Prostate gland (tissue), 2 donors: ENCODE measurements around the gene DRC3. TPM values are rescaled to one million over a fixed set of nuclear protein-coding genes. Genes with fewer than 3 reads are reported as not detected.

Experiments
- DNase-seq: peaks from one replicate; pipeline ENCODE4 v3.0.0-alpha.2; 2019; ENCODE audit warnings: low spot score
- H3K27ac ChIP-seq, 2 donors: fragments of 200-600 bp; sonication (generic); 2 replicates each; pipeline ENCODE4 v1.5.1; 2017 to 2019
- H3K27me3 ChIP-seq: fragments of 200-600 bp; sonication (generic); replicated peaks from 2 replicates; pipeline ENCODE4 v1.5.1; 2019; ENCODE audit not compliant: insufficient read depth
- H3K36me3 ChIP-seq, 2 donors: fragments of 200-600 bp; sonication (generic); 1 replicate in 1 of 2; 2 replicates in 1 of 2; pipeline versions ENCODE4 v1.5.1 to v1.8.1; 2017 to 2019
- H3K4me1 ChIP-seq: fragments of 200-600 bp; sonication (generic); replicated peaks from 2 replicates; pipeline ENCODE4 v1.5.1; 2019
- H3K4me3 ChIP-seq, 2 donors: fragments of 200-600 bp; sonication (generic); 2 replicates each; pipeline ENCODE4 v1.5.1; 2017 to 2019
- H3K9me3 ChIP-seq: fragments of 200-600 bp; sonication (generic); 2 replicates; pipeline ENCODE4 v1.5.1; 2017
- CTCF ChIP-seq, 4 experiments: fragments of 200-600 bp in 2 of 4; fragments of 450-650 bp in 2 of 4; sonication (generic) in 2 of 4; IDR thresholded peaks; 1 replicate in 3 of 4; 2 replicates in 1 of 4; pipeline ENCODE4 v1.5.1; 2016 to 2019; ENCODE audit warnings: antibody characterized with exemption in 4 of 4, mild to moderate bottlenecking in 2 of 4, moderate library complexity in 2 of 4
- POLR2A ChIP-seq: fragments of 450-650 bp; IDR thresholded peaks from one replicate; pipeline ENCODE4 v1.6.1; 2016; ENCODE audit warnings: antibody characterized with exemption, mild to moderate bottlenecking
- POLR2AphosphoS5 ChIP-seq: sonication (generic); formaldehyde crosslinking; IDR thresholded peaks from one replicate; pipeline ENCODE4 v1.6.1; 2017; ENCODE audit warnings: antibody characterized with exemption
- WGBS: methylation state at CpG from one replicate; pipeline ENCODE4 v1.1.5; 2018; 5-methylcytosine and 5-hydroxymethylcytosine counted together
- intact Hi-C: fragments of 100-400 bp; cut with DNase I; formaldehyde crosslinking; loops from one replicate; pipeline ENCODE4 v1.14.2; 2022
- total RNA-seq, 2 donors: library from RNA; depleted of rRNA; stranded (reverse); fragments of >200 nt; gene quantifications; one replicate each; pipeline ENCODE4 v1.1.0, GENCODE V29; 2016

Gene DRC3
- total RNA-seq, 2 donors from 2014 or later = 4.5 to 10.0 TPM

- Histone ChIP-seq H3K27ac (no peak overlapping the region), H3K36me3 (no peaks in the 10 kb centered on the region), H3K27me3 (no peaks in the 10 kb centered on the region), H3K4me3 (no peak overlapping the region), H3K4me1 (peaks cover 4% of the 10 kb centered on the region), H3K9me3 (no peaks in the 10 kb centered on the region)
- 95% methylated on average over 2 of the region's 2 CpGs for WGBS
- DNase-seq = no peak
- intact Hi-C loops = no loop called here
- TF ChIP-seq CTCF (IDR thresholded peaks at IDR 0.05) (no peak), POLR2AphosphoS5 (no peak), POLR2A (no peak)
These were observed 41.5 kb upstream of the DRC3 start for GRCh38 chr17:17931159-17931558.

- peaks cover 4% of the 10 kb centered on the region for H3K4me1 ChIP-seq
- no peak for DNase-seq
- no peak overlapping the region for H3K27ac ChIP-seq
- no peak for TF ChIP-seq POLR2A
- no peak for TF ChIP-seq POLR2AphosphoS5
- TF ChIP-seq CTCF (IDR thresholded peaks at IDR 0.05) = no peak
- no peaks in the 10 kb centered on the region for H3K36me3 ChIP-seq
- H3K4me3 ChIP-seq = no peak overlapping the region
- intact Hi-C loops = no loop called here
- H3K9me3 ChIP-seq = no peaks in the 10 kb centered on the region
- no peaks in the 10 kb centered on the region for H3K27me3 ChIP-seq
These were observed 38.9 kb upstream of the DRC3 start for GRCh38 chr17:17933775-17934174.

GRCh38 chr17:17934214-17934613 lies 38.4 kb upstream of the DRC3 start:
- no peak for DNase-seq
- intact Hi-C loops = no loop called here
- H3K9me3 ChIP-seq = no peaks in the 10 kb centered on the region
- H3K4me3 ChIP-seq = no peak overlapping the region
- no peaks in the 10 kb centered on the region for H3K27me3 ChIP-seq
- TF ChIP-seq CTCF (IDR thresholded peaks at IDR 0.05) (no peak), POLR2AphosphoS5 (no peak), POLR2A (no peak)
- no peaks in the 10 kb centered on the region for H3K36me3 ChIP-seq
- peaks cover 4% of the 10 kb centered on the region for H3K4me1 ChIP-seq
- 83% methylated on average over 2 of the region's 2 CpGs for WGBS
- H3K27ac ChIP-seq = no peak overlapping the region

GRCh38 chr17:17934806-17935205 lies 37.9 kb upstream of the DRC3 start:
- TF ChIP-seq POLR2AphosphoS5 (no peak), CTCF (IDR thresholded peaks at IDR 0.05) (no peak), POLR2A (no peak)
- no peak overlapping the region for H3K27ac ChIP-seq
- peaks cover 4% of the 10 kb centered on the region for H3K4me1 ChIP-seq
- intact Hi-C loops = no loop called here
- DNase-seq = no peak
- 76% methylated on average over 3 of the region's 3 CpGs for WGBS
- H3K9me3 ChIP-seq = no peaks in the 10 kb centered on the region
- no peaks in the 10 kb centered on the region for H3K27me3 ChIP-seq
- H3K36me3 ChIP-seq = no peaks in the 10 kb centered on the region
- H3K4me3 ChIP-seq = no peak overlapping the region

- Histone ChIP-seq H3K36me3 (no peaks in the 10 kb centered on the region), H3K9me3 (no peaks in the 10 kb centered on the region), H3K4me3 (no peak overlapping the region), H3K4me1 (peaks cover 9% of the 10 kb centered on the region), H3K27ac (no peak overlapping the region), H3K27me3 (no peaks in the 10 kb centered on the region)
- DNase-seq = no peak
- TF ChIP-seq POLR2A = no peak
- TF ChIP-seq POLR2AphosphoS5 = no peak
- TF ChIP-seq CTCF (IDR thresholded peaks at IDR 0.05) = no peak
- intact Hi-C loops = no loop called here
- whole genome bisulfite sequencing = 76% methylated on average over 6 of the region's 6 CpGs
These were observed 37.1 kb upstream of the DRC3 start for GRCh38 chr17:17935321-17936271.
